WTC11 (cell line): ENCODE measurements around the gene PPM1M. TPM values are rescaled to one million over a fixed set of nuclear protein-coding genes. Genes with fewer than 3 reads are reported as not detected.

Source experiments
- ATAC-seq: fragments of 200-7000 bp; cut with Tn5 transposase; 2 replicates; pipeline ENCODE4 v1.10.0; 2021; ENCODE audit warnings: mild to moderate bottlenecking, moderate library complexity
- CTCF ChIA-PET: fragments of 300-600 bp; sonication (Branson Sonifier 250); formaldehyde crosslinking; loops from one replicate; lab custom pipeline; 2021; ENCODE audit warnings: antibody characterized with exemption; lab: Charles Lee
- POLR2A ChIA-PET: fragments of 350-600 bp; sonication (Branson Sonifier 250); formaldehyde crosslinking; loops from one replicate; lab custom pipeline; 2021; ENCODE audit warnings: antibody characterized with exemption; lab: Charles Lee
- DNase-seq: peaks from one replicate; pipeline ENCODE4 v3.0.0; 2021; ENCODE audit warnings: low spot score
- H3K27ac Mint-ChIP-seq: 2 replicates; pipeline ENCODE4 v1.8.0; 2021; ENCODE audit warnings: mixed read lengths
- H3K27me3 Mint-ChIP-seq: 2 replicates; pipeline ENCODE4 v1.8.0; 2021; ENCODE audit warnings: low read depth, mild to moderate bottlenecking, moderate library complexity, mixed read lengths
- H3K36me3 Mint-ChIP-seq: 2 replicates; pipeline ENCODE4 v1.8.0; 2021; ENCODE audit warnings: mixed read lengths
- H3K4me1 Mint-ChIP-seq: 2 replicates; pipeline ENCODE4 v1.8.0; 2022; ENCODE audit warnings: mixed read lengths
- H3K4me3 Mint-ChIP-seq: 2 replicates; pipeline ENCODE4 v1.8.0; 2021; ENCODE audit warnings: mild to moderate bottlenecking, moderate library complexity, mixed read lengths
- H3K9me3 Mint-ChIP-seq: 2 replicates; pipeline ENCODE4 v1.8.0; 2021; ENCODE audit warnings: mixed read lengths
- ATF1 ChIP-seq: sonication (generic); formaldehyde crosslinking; IDR thresholded peaks from 2 replicates; pipeline ENCODE4 v1.8.1; 2023; ENCODE audit warnings: mild to moderate bottlenecking, moderate library complexity, missing genetic modification reagents
- CREB1 ChIP-seq: sonication (generic); formaldehyde crosslinking; IDR thresholded peaks from 2 replicates; pipeline ENCODE4 v1.8.0; 2023; ENCODE audit warnings: mild to moderate bottlenecking, missing genetic modification reagents
- ESRRA ChIP-seq: sonication (generic); formaldehyde crosslinking; IDR thresholded peaks from 2 replicates; pipeline ENCODE4 v1.8.1; 2022; ENCODE audit warnings: mild to moderate bottlenecking, missing genetic modification reagents, borderline replicate concordance
- JUN ChIP-seq: sonication (generic); formaldehyde crosslinking; IDR thresholded peaks from 2 replicates; pipeline ENCODE4 v1.8.0; 2023; ENCODE audit warnings: mild to moderate bottlenecking, missing genetic modification reagents
- MAX ChIP-seq: sonication (generic); formaldehyde crosslinking; IDR thresholded peaks from 2 replicates; pipeline ENCODE4 v1.8.0; 2022; ENCODE audit warnings: mild to moderate bottlenecking, missing genetic modification reagents
- NR1H2 ChIP-seq: sonication (generic); formaldehyde crosslinking; IDR thresholded peaks from 2 replicates; pipeline ENCODE4 v1.9.0; 2021; ENCODE audit warnings: mild to moderate bottlenecking, moderate library complexity, missing genetic modification reagents
- NR3C1 ChIP-seq: sonication (generic); formaldehyde crosslinking; conservative IDR thresholded peaks from 2 replicates; pipeline ENCODE4 v1.8.1; 2023; ENCODE audit warnings: low read depth, mild to moderate bottlenecking, missing genetic modification reagents
- RORB ChIP-seq: fragments of 250-450 bp; sonication (Bioruptor Pico); IDR thresholded peaks from 2 replicates; pipeline ENCODE4 v1.9.0; 2021; ENCODE audit warnings: mild to moderate bottlenecking
- SP1 ChIP-seq: sonication (generic); formaldehyde crosslinking; conservative IDR thresholded peaks from 2 replicates; pipeline ENCODE4 v1.8.1; 2022; ENCODE audit warnings: missing genetic modification reagents
- TEAD4 ChIP-seq: sonication (generic); formaldehyde crosslinking; IDR thresholded peaks from 2 replicates; pipeline ENCODE4 v1.8.0; 2022; ENCODE audit warnings: mild to moderate bottlenecking, missing genetic modification reagents
- TP53 ChIP-seq: sonication (generic); formaldehyde crosslinking; IDR thresholded peaks from 2 replicates; pipeline ENCODE4 v1.8.1; 2023; ENCODE audit warnings: mild to moderate bottlenecking, missing genetic modification reagents
- ZNF121 ChIP-seq: sonication (generic); formaldehyde crosslinking; IDR thresholded peaks from 2 replicates; pipeline ENCODE4 v1.8.0; 2023; ENCODE audit warnings: missing genetic modification reagents
- ZNF219 ChIP-seq: sonication (generic); formaldehyde crosslinking; IDR thresholded peaks from 2 replicates; pipeline ENCODE4 v1.8.0; 2023; ENCODE audit warnings: missing genetic modification reagents, mild to moderate bottlenecking, borderline replicate concordance
- ZNF416 ChIP-seq: fragments of 250-450 bp; sonication (Bioruptor Pico); IDR thresholded peaks from 2 replicates; pipeline ENCODE4 v1.9.0; 2021; ENCODE audit warnings: mild to moderate bottlenecking, inconsistent platforms
- total RNA-seq: library from RNA; stranded (reverse); gene quantifications from 3 replicates; pipeline ENCODE4 v1.2.3, GENCODE V29; 2021
- TF ChIP-seq, protein P1 (sequence below): sonication (generic); formaldehyde crosslinking; conservative IDR thresholded peaks from 2 replicates; pipeline ENCODE4 v1.8.1; 2022; ENCODE audit warnings: mild to moderate bottlenecking, missing genetic modification reagents
- TF ChIP-seq, protein P2 (sequence below): fragments of 250-450 bp; sonication (Bioruptor Pico); IDR thresholded peaks from 2 replicates; pipeline ENCODE4 v1.8.0; 2021; ENCODE audit warnings: mild to moderate bottlenecking
- TF ChIP-seq, protein P3 (sequence below): sonication (generic); formaldehyde crosslinking; IDR thresholded peaks from 2 replicates; pipeline ENCODE4 v1.8.1; 2023; ENCODE audit warnings: mild to moderate bottlenecking, moderate library complexity, missing genetic modification reagents
- TF ChIP-seq, protein P4 (sequence below): fragments of 250-450 bp; sonication (Bioruptor Pico); IDR thresholded peaks from 2 replicates; pipeline ENCODE4 v1.9.0; 2021; ENCODE audit warnings: mild to moderate bottlenecking
- TF ChIP-seq, protein P5 (sequence below): sonication (generic); formaldehyde crosslinking; IDR thresholded peaks from 2 replicates; pipeline ENCODE4 v1.8.1; 2023; ENCODE audit warnings: mild to moderate bottlenecking, missing genetic modification reagents, borderline replicate concordance
- TF ChIP-seq, protein P6 (sequence below): sonication (generic); formaldehyde crosslinking; IDR thresholded peaks from 2 replicates; pipeline ENCODE4 v1.8.1; 2023; ENCODE audit warnings: mild to moderate bottlenecking, missing genetic modification reagents, moderate library complexity

Gene PPM1M
- total RNA-seq, 1 experiment from 2014 or later: 7.0 TPM

DNA sequence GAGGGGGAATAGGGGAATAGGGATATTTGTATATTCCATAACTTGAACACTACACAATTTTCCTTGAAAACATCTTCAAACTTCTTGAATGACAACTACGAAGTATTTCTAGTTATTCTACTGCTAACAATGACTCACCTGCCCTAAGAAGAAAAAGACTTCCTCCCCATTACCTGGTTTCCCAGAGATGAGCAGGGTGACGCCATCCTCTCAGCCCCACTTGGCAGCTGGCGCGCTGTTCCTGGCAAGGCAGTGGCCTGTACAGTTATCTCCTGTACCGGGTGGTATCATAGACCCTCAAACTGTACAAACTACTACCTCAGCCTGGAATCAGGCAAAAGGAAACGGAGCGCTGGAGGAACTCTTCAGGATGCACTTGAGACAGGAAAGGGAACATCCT lies 22.5 kb downstream of the PPM1M start:
- POLR2A ChIA-PET: no interaction called here
- DNase-seq (no peak), ATAC-seq (no peak)
- Mint-ChIP-seq H3K4me3 (no peak overlapping the region), H3K27ac (no peak overlapping the region; the same call in 1 of the 2 replicates), H3K27me3 (no peaks in the 10 kb centered on the region), H3K36me3 (peaks cover 69% of the 10 kb centered on the region), H3K4me1 (0 out of 2 replicates have a peak, but pooled peaks cover 3% of the 10 kb centered on the region), H3K9me3 (no peaks in the 10 kb centered on the region)
- TF ChIP-seq, protein P1, sequence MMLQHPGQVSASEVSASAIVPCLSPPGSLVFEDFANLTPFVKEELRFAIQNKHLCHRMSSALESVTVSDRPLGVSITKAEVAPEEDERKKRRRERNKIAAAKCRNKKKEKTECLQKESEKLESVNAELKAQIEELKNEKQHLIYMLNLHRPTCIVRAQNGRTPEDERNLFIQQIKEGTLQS (CRISPR knock-in tag): no peak
- TF ChIP-seq, protein P2, sequence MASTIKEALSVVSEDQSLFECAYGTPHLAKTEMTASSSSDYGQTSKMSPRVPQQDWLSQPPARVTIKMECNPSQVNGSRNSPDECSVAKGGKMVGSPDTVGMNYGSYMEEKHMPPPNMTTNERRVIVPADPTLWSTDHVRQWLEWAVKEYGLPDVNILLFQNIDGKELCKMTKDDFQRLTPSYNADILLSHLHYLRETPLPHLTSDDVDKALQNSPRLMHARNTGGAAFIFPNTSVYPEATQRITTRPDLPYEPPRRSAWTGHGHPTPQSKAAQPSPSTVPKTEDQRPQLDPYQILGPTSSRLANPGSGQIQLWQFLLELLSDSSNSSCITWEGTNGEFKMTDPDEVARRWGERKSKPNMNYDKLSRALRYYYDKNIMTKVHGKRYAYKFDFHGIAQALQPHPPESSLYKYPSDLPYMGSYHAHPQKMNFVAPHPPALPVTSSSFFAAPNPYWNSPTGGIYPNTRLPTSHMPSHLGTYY (CRISPR knock-in tag): no peak
- TF ChIP-seq TP53 (CRISPR knock-in tag) (no peak), JUN (CRISPR knock-in tag) (no peak), ZNF121 (CRISPR knock-in tag) (no peak), CREB1 (CRISPR knock-in tag) (no peak), ATF1 (CRISPR knock-in tag) (no peak), RORB (CRISPR knock-in tag) (no peak), ZNF219 (CRISPR knock-in tag) (no peak), MAX (CRISPR knock-in tag) (no peak), NR3C1 (CRISPR knock-in tag) (no peak), ZNF416 (no peak), TEAD4 (no peak), SP1 (CRISPR knock-in tag) (no peak), ESRRA (CRISPR knock-in tag) (no peak), NR1H2 (no peak)
- TF ChIP-seq, protein P3, sequence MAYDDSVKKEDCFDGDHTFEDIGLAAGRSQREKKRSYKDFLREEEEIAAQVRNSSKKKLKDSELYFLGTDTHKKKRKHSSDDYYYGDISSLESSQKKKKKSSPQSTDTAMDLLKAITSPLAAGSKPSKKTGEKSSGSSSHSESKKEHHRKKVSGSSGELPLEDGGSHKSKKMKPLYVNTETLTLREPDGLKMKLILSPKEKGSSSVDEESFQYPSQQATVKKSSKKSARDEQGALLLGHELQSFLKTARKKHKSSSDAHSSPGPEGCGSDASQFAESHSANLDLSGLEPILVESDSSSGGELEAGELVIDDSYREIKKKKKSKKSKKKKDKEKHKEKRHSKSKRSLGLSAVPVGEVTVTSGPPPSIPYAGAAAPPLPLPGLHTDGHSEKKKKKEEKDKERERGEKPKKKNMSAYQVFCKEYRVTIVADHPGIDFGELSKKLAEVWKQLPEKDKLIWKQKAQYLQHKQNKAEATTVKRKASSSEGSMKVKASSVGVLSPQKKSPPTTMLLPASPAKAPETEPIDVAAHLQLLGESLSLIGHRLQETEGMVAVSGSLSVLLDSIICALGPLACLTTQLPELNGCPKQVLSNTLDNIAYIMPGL (CRISPR knock-in tag): no peak
- TF ChIP-seq, protein P4, sequence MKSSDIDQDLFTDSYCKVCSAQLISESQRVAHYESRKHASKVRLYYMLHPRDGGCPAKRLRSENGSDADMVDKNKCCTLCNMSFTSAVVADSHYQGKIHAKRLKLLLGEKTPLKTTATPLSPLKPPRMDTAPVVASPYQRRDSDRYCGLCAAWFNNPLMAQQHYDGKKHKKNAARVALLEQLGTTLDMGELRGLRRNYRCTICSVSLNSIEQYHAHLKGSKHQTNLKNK (CRISPR knock-in tag): no peak
- TF ChIP-seq, protein P5, sequence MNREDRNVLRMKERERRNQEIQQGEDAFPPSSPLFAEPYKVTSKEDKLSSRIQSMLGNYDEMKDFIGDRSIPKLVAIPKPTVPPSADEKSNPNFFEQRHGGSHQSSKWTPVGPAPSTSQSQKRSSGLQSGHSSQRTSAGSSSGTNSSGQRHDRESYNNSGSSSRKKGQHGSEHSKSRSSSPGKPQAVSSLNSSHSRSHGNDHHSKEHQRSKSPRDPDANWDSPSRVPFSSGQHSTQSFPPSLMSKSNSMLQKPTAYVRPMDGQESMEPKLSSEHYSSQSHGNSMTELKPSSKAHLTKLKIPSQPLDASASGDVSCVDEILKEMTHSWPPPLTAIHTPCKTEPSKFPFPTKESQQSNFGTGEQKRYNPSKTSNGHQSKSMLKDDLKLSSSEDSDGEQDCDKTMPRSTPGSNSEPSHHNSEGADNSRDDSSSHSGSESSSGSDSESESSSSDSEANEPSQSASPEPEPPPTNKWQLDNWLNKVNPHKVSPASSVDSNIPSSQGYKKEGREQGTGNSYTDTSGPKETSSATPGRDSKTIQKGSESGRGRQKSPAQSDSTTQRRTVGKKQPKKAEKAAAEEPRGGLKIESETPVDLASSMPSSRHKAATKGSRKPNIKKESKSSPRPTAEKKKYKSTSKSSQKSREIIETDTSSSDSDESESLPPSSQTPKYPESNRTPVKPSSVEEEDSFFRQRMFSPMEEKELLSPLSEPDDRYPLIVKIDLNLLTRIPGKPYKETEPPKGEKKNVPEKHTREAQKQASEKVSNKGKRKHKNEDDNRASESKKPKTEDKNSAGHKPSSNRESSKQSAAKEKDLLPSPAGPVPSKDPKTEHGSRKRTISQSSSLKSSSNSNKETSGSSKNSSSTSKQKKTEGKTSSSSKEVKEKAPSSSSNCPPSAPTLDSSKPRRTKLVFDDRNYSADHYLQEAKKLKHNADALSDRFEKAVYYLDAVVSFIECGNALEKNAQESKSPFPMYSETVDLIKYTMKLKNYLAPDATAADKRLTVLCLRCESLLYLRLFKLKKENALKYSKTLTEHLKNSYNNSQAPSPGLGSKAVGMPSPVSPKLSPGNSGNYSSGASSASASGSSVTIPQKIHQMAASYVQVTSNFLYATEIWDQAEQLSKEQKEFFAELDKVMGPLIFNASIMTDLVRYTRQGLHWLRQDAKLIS (CRISPR knock-in tag): no peak
- TF ChIP-seq, protein P6, sequence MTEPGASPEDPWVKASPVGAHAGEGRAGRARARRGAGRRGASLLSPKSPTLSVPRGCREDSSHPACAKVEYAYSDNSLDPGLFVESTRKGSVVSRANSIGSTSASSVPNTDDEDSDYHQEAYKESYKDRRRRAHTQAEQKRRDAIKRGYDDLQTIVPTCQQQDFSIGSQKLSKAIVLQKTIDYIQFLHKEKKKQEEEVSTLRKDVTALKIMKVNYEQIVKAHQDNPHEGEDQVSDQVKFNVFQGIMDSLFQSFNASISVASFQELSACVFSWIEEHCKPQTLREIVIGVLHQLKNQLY (CRISPR knock-in tag): no peak
- CTCF ChIA-PET: no interaction called here
